Nephron progenitor cell (in vitro differentiated cells): ENCODE data around the gene XBP1.

Experiments
- DNase-seq: peaks from one replicate; pipeline ENCODE4 v3.0.0; 2021
- H3K27ac Mint-ChIP-seq: 2 replicates; pipeline ENCODE4 v1.8.0; 2021; ENCODE audit warnings: mild to moderate bottlenecking, moderate library complexity, mixed read lengths
- H3K27me3 Mint-ChIP-seq: 2 replicates; pipeline ENCODE4 v1.8.0; 2021; ENCODE audit warnings: mild to moderate bottlenecking, low read depth, mixed read lengths; ENCODE audit not compliant: poor library complexity
- H3K36me3 Mint-ChIP-seq: 2 replicates; pipeline ENCODE4 v1.8.0; 2021; ENCODE audit warnings: low read depth, mixed read lengths
- H3K4me1 Mint-ChIP-seq: 2 replicates; pipeline ENCODE4 v1.8.0; 2021; ENCODE audit warnings: mixed read lengths
- H3K4me3 Mint-ChIP-seq: 2 replicates; pipeline ENCODE4 v1.8.0; 2021; ENCODE audit warnings: mild to moderate bottlenecking, moderate library complexity, mixed read lengths
- H3K9me3 Mint-ChIP-seq: 2 replicates; pipeline ENCODE4 v1.8.0; 2021; ENCODE audit warnings: mild to moderate bottlenecking, moderate library complexity, mixed read lengths
- CTCF ChIP-seq: fragments of 200-600 bp; sonication (generic); IDR thresholded peaks from 2 replicates; pipeline ENCODE4 v1.5.0; 2021; ENCODE audit warnings: antibody characterized with exemption

XBP1 gene

GRCh38 chr22:28779833-28780232, 20.5 kb downstream of the XBP1 start:
- H3K27me3 Mint-ChIP-seq: peaks cover 3% of the 10 kb centered on the region
- H3K4me3 Mint-ChIP-seq: no peak overlapping the region
- peaks cover 76% of the 10 kb centered on the region for H3K36me3 Mint-ChIP-seq
- H3K4me1 Mint-ChIP-seq: peaks cover 12% of the 10 kb centered on the region
- H3K27ac Mint-ChIP-seq: no peak overlapping the region
- TF ChIP-seq CTCF: no peak
- DNase-seq: no peak
- H3K9me3 Mint-ChIP-seq: no peaks in the 10 kb centered on the region

GRCh38 chr22:28774378-28774777, 26.0 kb downstream of the XBP1 start:
- peak overlapping the region; percentile 77 for H3K4me3 Mint-ChIP-seq
- no peak overlapping the region for H3K27ac Mint-ChIP-seq
- DNase-seq: no peak
- TF ChIP-seq CTCF: no peak
- peaks cover 6% of the 10 kb centered on the region for H3K27me3 Mint-ChIP-seq
- H3K36me3 Mint-ChIP-seq: peaks cover 47% of the 10 kb centered on the region
- peaks cover 14% of the 10 kb centered on the region for H3K4me1 Mint-ChIP-seq
- H3K9me3 Mint-ChIP-seq: peaks cover 13% of the 10 kb centered on the region

GRCh38 chr22:28773461-28773867, 26.9 kb downstream of the XBP1 start:
- peaks cover 6% of the 10 kb centered on the region for H3K27me3 Mint-ChIP-seq
- peak overlapping the region; percentile 84 for H3K27ac Mint-ChIP-seq
- peak overlapping the region; percentile 92 for H3K4me3 Mint-ChIP-seq
- no peak for TF ChIP-seq CTCF
- no peak for DNase-seq
- H3K36me3 Mint-ChIP-seq: peaks cover 47% of the 10 kb centered on the region
- H3K4me1 Mint-ChIP-seq: peaks cover 14% of the 10 kb centered on the region
- H3K9me3 Mint-ChIP-seq: peaks cover 17% of the 10 kb centered on the region

- Mint-ChIP-seq H3K9me3 (peaks cover 17% of the 10 kb centered on the region), H3K36me3 (peaks cover 43% of the 10 kb centered on the region), H3K4me3 (peak within 1 kb of the TSS; percentile 92), H3K4me1 (peaks cover 14% of the 10 kb centered on the region), H3K27me3 (peaks cover 6% of the 10 kb centered on the region), H3K27ac (peak within 1 kb of the TSS; percentile 98)
- no peak for TF ChIP-seq CTCF
- peak; percentile 89 for DNase-seq
These were observed 27.5 kb downstream of the XBP1 start, which contains the start of gene CCDC117 for GRCh38 chr22:28772633-28773460. TSS of gene CCDC117 (plus strand) at chr22:28772695. CDS start at chr22:28772850, 155 bp downstream.

GRCh38 chr22:28771195-28771791, 29.1 kb downstream of the XBP1 start:
- H3K36me3 Mint-ChIP-seq: peaks cover 29% of the 10 kb centered on the region
- TF ChIP-seq CTCF: no peak
- H3K27ac Mint-ChIP-seq: no peak overlapping the region

More at GRCh38 chr22:28771195-28771791, 29.1 kb downstream of the XBP1 start:
- no peak for DNase-seq
- Mint-ChIP-seq H3K9me3 (peaks cover 17% of the 10 kb centered on the region), H3K4me3 (peak overlapping the region; percentile 18), H3K27me3 (peaks cover 3% of the 10 kb centered on the region), H3K4me1 (peaks cover 14% of the 10 kb centered on the region)
